Measurements from ENCODE around the gene HDAC10.

HDAC10 gene

DNA sequence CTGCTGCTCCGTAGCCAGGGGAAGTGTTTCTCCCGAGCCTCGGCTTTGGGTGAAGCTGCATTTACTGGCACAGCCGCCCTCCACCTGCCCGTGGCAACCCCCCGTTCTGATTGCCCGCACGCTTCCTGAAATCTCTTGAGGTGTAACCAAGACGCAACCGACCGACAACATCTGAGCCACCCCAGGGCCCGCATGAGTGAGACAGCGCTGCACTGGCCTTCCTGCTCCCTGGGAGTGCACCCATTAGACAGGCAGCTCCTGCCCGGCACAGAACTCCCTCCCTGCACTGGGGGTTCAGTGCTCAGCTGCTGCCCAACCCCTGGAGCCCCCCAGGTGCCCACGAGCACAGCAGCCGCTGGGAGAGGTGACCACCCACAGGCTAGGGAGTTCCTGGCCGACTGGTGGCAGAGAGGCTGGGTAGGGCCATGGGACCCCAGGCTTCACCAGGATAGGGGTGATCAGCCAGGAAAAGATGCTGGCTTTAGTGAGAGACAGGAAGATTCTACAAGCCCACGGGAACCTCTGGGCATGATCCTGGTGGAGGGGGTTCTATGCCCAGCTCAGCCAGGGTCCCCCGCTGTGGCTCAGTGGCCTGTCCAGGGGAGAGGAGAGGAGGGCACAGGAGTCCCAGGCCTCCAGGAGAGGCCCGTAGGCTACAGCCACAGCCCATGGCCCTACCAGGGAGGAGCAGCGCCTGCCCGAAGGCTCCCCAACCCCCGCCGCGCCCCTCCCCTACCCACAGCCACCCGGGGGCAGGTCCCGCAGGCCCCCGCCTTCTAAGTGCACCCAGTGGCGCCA is 41.8 kb upstream of the HDAC10 start:
- H3K27me3 ChIP-seq (ENCODE audit: control insufficient read depth in 3 of 3, insufficient read depth in 3 of 3, low read depth in 1 of 3, low read length in 3 of 3): no peaks in the 10 kb centered on the region
- peak overlapping the region; percentile 73 for H2AK5ac ChIP-seq (ENCODE audit: low read depth, low read length)
- peak overlapping the region; percentile 88 for H2BK12ac ChIP-seq (ENCODE audit: low read length)
- peak overlapping the region; percentile 87 for H2BK15ac ChIP-seq (ENCODE audit: low read length)
- no peak overlapping the region for H4K8ac ChIP-seq (ENCODE audit: low read depth, low read length)
- H2BK5ac ChIP-seq (ENCODE audit: low read length): peak overlapping the region; percentile 98
- peak overlapping the region; percentile 80 for H3K27ac ChIP-seq (replicated peaks; ENCODE audit: low read length)
- peak overlapping the region; percentile 59 for H3K14ac ChIP-seq (ENCODE audit: low read length)
- no peak overlapping the region for H2AFZ ChIP-seq (ENCODE audit: low read length)
- peaks cover 59% of the 10 kb centered on the region for H3K79me1 ChIP-seq (ENCODE audit: low read depth, low read length)
- peak overlapping the region in 1 of 2 donors; percentile 47 for H3K4me3 ChIP-seq (ENCODE audit: low read length in 2 of 2)
- peak overlapping the region; percentile 90 for H3K9ac ChIP-seq (ENCODE audit: low read depth, low read length, poor library complexity)
- H2BK120ac ChIP-seq (ENCODE audit: low read depth, low read length): peak overlapping the region; percentile 94
- H3K23ac ChIP-seq (ENCODE audit: low read depth, low read length, poor library complexity): peak overlapping the region; percentile 87
- H4K91ac ChIP-seq (ENCODE audit: low read depth, low read length, poor library complexity): peak overlapping the region; percentile 69
- H3K4me2 ChIP-seq (ENCODE audit: insufficient read depth, low read length, poor library complexity, severe bottlenecking): peak overlapping the region; percentile 25
- H3K4me1 ChIP-seq (ENCODE audit: control insufficient read depth in 2 of 2, insufficient read depth in 1 of 2, low read depth in 1 of 2, low read length in 2 of 2): peaks cover 15 to 31% of the 10 kb centered on the region in 2 donors
- WGBS, 2 donors (ENCODE audit: extremely low coverage in 2 of 2, insufficient read length in 2 of 2, insufficient replicate concordance in 1 of 2): no CpG with 5 or more reads among the region's 29 CpGs
- H3K36me3 ChIP-seq (replicated peaks in 1 of 2; ENCODE audit: control insufficient read depth in 2 of 2, insufficient read depth in 2 of 2, low read length in 2 of 2): peaks cover 27 to 81% of the 10 kb centered on the region in 2 donors
- H3K4ac ChIP-seq (ENCODE audit: low read length): no peak overlapping the region
- DNase-seq (ENCODE audit: low spot score): no peak
- no peaks in the 10 kb centered on the region for H3K9me3 ChIP-seq (replicated peaks in 1 of 2; ENCODE audit: control insufficient read depth in 2 of 2, insufficient read depth in 1 of 2, low read depth in 1 of 2, low read length in 2 of 2)
- H3K18ac ChIP-seq (ENCODE audit: low read length): peak overlapping the region; percentile 95

DNA sequence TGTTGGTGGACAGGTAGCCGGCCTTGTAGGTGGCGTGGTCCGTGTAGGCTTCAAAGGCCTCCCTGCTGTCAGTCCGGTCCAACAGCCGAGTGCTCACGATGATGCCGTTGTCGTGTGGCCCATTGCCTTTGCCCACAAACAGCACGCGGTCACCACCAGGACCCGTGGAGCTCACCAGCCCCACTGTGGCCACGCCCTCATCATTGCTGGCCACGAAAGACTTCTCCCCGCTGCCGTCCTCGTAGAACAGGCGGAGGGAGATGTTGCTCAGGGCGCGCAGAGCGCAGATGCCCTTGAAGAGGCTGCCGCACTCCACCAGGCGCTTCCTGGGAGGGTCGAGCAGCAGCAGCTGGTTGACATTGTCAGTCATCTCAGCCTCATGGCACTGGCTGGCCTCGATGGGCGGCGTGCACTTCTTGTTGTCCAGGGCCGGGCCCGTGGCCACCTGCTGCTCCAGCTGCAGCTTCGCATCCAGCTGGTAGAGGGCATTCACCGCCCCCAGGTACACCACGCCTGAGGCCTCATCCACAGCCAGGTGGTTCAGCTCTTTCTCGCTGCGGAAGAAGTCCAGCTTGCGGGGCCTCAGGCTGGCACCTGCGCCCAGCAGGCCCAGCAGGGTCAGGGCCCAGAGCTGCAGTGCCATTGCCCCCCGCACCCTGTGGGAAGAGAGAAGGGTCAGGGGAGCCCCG is 39.0 kb upstream of the HDAC10 start:
- Histone ChIP-seq H3K23ac (ENCODE audit: low read depth, low read length, poor library complexity) (peak overlapping the region; percentile 81), H4K91ac (ENCODE audit: low read depth, low read length, poor library complexity) (no peak overlapping the region), H3K4ac (ENCODE audit: low read length) (no peak overlapping the region), H3K4me3 (ENCODE audit: low read length in 2 of 2) (no peak overlapping the region), H3K27me3 (ENCODE audit: control insufficient read depth in 3 of 3, insufficient read depth in 3 of 3, low read depth in 1 of 3, low read length in 3 of 3) (no peaks in the 10 kb centered on the region), H3K18ac (ENCODE audit: low read length) (no peak overlapping the region), H2BK12ac (ENCODE audit: low read length) (no peak overlapping the region), H3K4me1 (ENCODE audit: control insufficient read depth in 2 of 2, insufficient read depth in 1 of 2, low read depth in 1 of 2, low read length in 2 of 2) (peaks cover 15 to 28% of the 10 kb centered on the region in 2 donors), H3K4me2 (ENCODE audit: insufficient read depth, low read length, poor library complexity, severe bottlenecking) (no peak overlapping the region), H3K79me1 (ENCODE audit: low read depth, low read length) (peaks cover 63% of the 10 kb centered on the region), H3K14ac (ENCODE audit: low read length) (peak overlapping the region; percentile 63), H3K9ac (ENCODE audit: low read depth, low read length, poor library complexity) (no peak overlapping the region), H3K36me3 (replicated peaks in 1 of 2; ENCODE audit: control insufficient read depth in 2 of 2, insufficient read depth in 2 of 2, low read length in 2 of 2) (peaks cover 44 to 89% of the 10 kb centered on the region in 2 donors), H3K27ac (replicated peaks; ENCODE audit: low read length) (no peak overlapping the region), H2BK5ac (ENCODE audit: low read length) (no peak overlapping the region), H3K9me3 (replicated peaks in 1 of 2; ENCODE audit: control insufficient read depth in 2 of 2, insufficient read depth in 1 of 2, low read depth in 1 of 2, low read length in 2 of 2) (no peaks in the 10 kb centered on the region), H2AK5ac (ENCODE audit: low read depth, low read length) (peak overlapping the region; percentile 41), H2AFZ (ENCODE audit: low read length) (no peak overlapping the region), H4K8ac (ENCODE audit: low read depth, low read length) (no peak overlapping the region), H2BK15ac (ENCODE audit: low read length) (no peak overlapping the region), H2BK120ac (ENCODE audit: low read depth, low read length) (no peak overlapping the region)
- no CpG with 5 or more reads among the region's 37 CpGs for WGBS, 2 donors (ENCODE audit: extremely low coverage in 2 of 2, insufficient read length in 2 of 2, insufficient replicate concordance in 1 of 2)
- no peak for DNase-seq (ENCODE audit: low spot score)

DNA sequence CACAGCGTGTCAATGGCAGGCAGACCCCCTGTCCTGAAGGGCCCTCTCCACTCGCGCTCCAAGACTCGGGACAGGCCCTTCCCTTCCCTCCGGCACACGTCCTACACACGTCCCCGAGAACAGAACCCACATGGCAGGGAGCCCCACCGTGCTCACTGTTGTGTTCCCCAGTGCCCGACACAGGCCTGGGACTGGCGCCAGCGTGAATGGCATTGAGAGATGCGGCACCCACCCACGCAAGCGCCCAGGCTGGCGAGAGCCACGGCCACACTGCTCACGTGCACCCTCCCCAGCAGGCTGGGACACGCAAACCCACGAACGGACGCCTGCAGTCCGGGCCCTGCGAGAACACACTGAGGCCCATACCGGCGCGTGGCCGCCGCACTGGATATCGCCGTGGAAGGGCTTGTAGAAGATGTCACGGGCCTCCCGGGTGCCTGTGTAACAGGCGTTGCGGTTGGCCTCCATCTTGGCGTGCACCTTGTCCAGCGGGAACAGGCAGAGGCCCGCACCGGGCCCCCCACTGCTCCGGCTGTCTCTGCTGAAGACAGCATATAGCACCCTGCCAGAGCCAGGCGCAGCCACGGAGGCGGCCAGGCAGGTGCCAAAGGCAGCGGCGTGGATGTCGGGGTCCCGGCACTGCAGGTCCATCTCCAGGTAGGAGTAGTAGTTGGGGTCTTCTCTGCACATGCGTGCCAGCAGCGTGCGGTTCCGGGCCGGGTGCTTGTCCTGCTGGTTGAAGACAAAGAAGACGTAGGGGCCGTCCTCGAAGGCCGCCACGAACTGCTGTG is 38.3 kb upstream of the HDAC10 start:
- Histone ChIP-seq H3K4ac (ENCODE audit: low read length) (no peak overlapping the region), H3K18ac (ENCODE audit: low read length) (no peak overlapping the region), H3K36me3 (replicated peaks in 1 of 2; ENCODE audit: control insufficient read depth in 2 of 2, insufficient read depth in 2 of 2, low read length in 2 of 2) (peaks cover 46 to 89% of the 10 kb centered on the region in 2 donors), H2AK5ac (ENCODE audit: low read depth, low read length) (peak overlapping the region; percentile 41), H2BK120ac (ENCODE audit: low read depth, low read length) (no peak overlapping the region), H3K23ac (ENCODE audit: low read depth, low read length, poor library complexity) (peak overlapping the region; percentile 81), H3K79me1 (ENCODE audit: low read depth, low read length) (peaks cover 60% of the 10 kb centered on the region), H4K8ac (ENCODE audit: low read depth, low read length) (no peak overlapping the region), H2BK5ac (ENCODE audit: low read length) (peak overlapping the region; percentile 82), H3K27me3 (ENCODE audit: control insufficient read depth in 3 of 3, insufficient read depth in 3 of 3, low read depth in 1 of 3, low read length in 3 of 3) (no peaks in the 10 kb centered on the region), H3K4me2 (ENCODE audit: insufficient read depth, low read length, poor library complexity, severe bottlenecking) (no peak overlapping the region), H3K27ac (replicated peaks; ENCODE audit: low read length) (no peak overlapping the region), H3K14ac (ENCODE audit: low read length) (peak overlapping the region; percentile 21), H3K9ac (ENCODE audit: low read depth, low read length, poor library complexity) (no peak overlapping the region), H2BK15ac (ENCODE audit: low read length) (no peak overlapping the region), H2AFZ (ENCODE audit: low read length) (no peak overlapping the region), H4K91ac (ENCODE audit: low read depth, low read length, poor library complexity) (no peak overlapping the region), H3K9me3 (replicated peaks in 1 of 2; ENCODE audit: control insufficient read depth in 2 of 2, insufficient read depth in 1 of 2, low read depth in 1 of 2, low read length in 2 of 2) (no peaks in the 10 kb centered on the region), H3K4me1 (ENCODE audit: control insufficient read depth in 2 of 2, insufficient read depth in 1 of 2, low read depth in 1 of 2, low read length in 2 of 2) (peaks cover 13 to 27% of the 10 kb centered on the region in 2 donors), H2BK12ac (ENCODE audit: low read length) (peak overlapping the region; percentile 3), H3K4me3 (ENCODE audit: low read length in 2 of 2) (no peak overlapping the region)
- no CpG with 5 or more reads among the region's 57 CpGs for WGBS, 2 donors (ENCODE audit: extremely low coverage in 2 of 2, insufficient read length in 2 of 2, insufficient replicate concordance in 1 of 2)
- no peak for DNase-seq (ENCODE audit: low spot score)

Measured in neuronal stem cell (in vitro differentiated cells).